ENCODE data around the gene DROSHA.
A peak's percentile ranks its signal among the peaks of the same experiment; 100 is the strongest.

Gene DROSHA

GRCh38 chr5:31516802-31517201 lies 15.1 kb downstream of the DROSHA start:
- no peak for DNase-seq (ENCODE audit: low spot score)

- DNase-seq (ENCODE audit: low spot score) = no peak
These were observed 20.6 kb downstream of the DROSHA start for GRCh38 chr5:31511305-31511704.

GRCh38 chr5:31504529-31504928 lies 27.4 kb downstream of the DROSHA start:
- no peak for DNase-seq (ENCODE audit: low spot score)

- no peak for DNase-seq (ENCODE audit: low spot score)
These were observed 29.4 kb downstream of the DROSHA start for GRCh38 chr5:31502506-31502905.

- DNase-seq (ENCODE audit: low spot score) = no peak
These were observed 31.6 kb downstream of the DROSHA start for GRCh38 chr5:31500256-31500655.

GRCh38 chr5:31496891-31497290 lies 35.0 kb downstream of the DROSHA start:
- DNase-seq (ENCODE audit: low spot score) = no peak

- DNase-seq (ENCODE audit: low spot score) = no peak
These were observed 35.6 kb downstream of the DROSHA start for GRCh38 chr5:31496301-31496700.

GRCh38 chr5:31495336-31495735 lies 36.6 kb downstream of the DROSHA start:
- no peak for DNase-seq (ENCODE audit: low spot score)

GRCh38 chr5:31492869-31493268 lies 39.0 kb downstream of the DROSHA start:
- DNase-seq (ENCODE audit: low spot score) = no peak

- DNase-seq (ENCODE audit: low spot score) = no peak
These were observed 44.4 kb downstream of the DROSHA start for GRCh38 chr5:31487506-31487905.

GRCh38 chr5:31486441-31486840 lies 45.5 kb downstream of the DROSHA start:
- no peak for DNase-seq (ENCODE audit: low spot score)

- no peak for DNase-seq (ENCODE audit: low spot score)
These were observed 46.3 kb downstream of the DROSHA start for GRCh38 chr5:31485376-31486207.

- DNase-seq (ENCODE audit: low spot score) = no peak
These were observed 50.2 kb downstream of the DROSHA start for GRCh38 chr5:31481531-31482165.

GRCh38 chr5:31479706-31480105 lies 52.2 kb downstream of the DROSHA start:
- no peak for DNase-seq (ENCODE audit: low spot score)

GRCh38 chr5:31478901-31479300 lies 53.0 kb downstream of the DROSHA start:
- no peak for DNase-seq (ENCODE audit: low spot score)

GRCh38 chr5:31477971-31478370 lies 53.9 kb downstream of the DROSHA start:
- DNase-seq (ENCODE audit: low spot score) = no peak

GRCh38 chr5:31477516-31477915 lies 54.4 kb downstream of the DROSHA start:
- peak; percentile 2 for DNase-seq (ENCODE audit: low spot score)

- no peak for DNase-seq (ENCODE audit: low spot score)
These were observed 55.2 kb downstream of the DROSHA start for GRCh38 chr5:31476738-31477141.

- DNase-seq (ENCODE audit: low spot score) = no peak
These were observed 60.0 kb downstream of the DROSHA start for GRCh38 chr5:31471916-31472315.

- DNase-seq (ENCODE audit: low spot score) = no peak
These were observed 60.9 kb downstream of the DROSHA start for GRCh38 chr5:31471040-31471439.

- no peak for DNase-seq (ENCODE audit: low spot score)
These were observed 61.3 kb downstream of the DROSHA start for GRCh38 chr5:31470608-31471007.

- DNase-seq (ENCODE audit: low spot score) = no peak
These were observed 62.0 kb downstream of the DROSHA start for GRCh38 chr5:31469886-31470285.

GRCh38 chr5:31469466-31469865 lies 62.4 kb downstream of the DROSHA start:
- no peak for DNase-seq (ENCODE audit: low spot score)

GRCh38 chr5:31465291-31465690 lies 66.6 kb downstream of the DROSHA start:
- no peak for DNase-seq (ENCODE audit: low spot score)

Data from HuH-7 (cell line).